ENCODE results near the gene KCNB1.

KCNB1 gene

GRCh38 chr20:49511788-49512525, 29.5 kb upstream of the KCNB1 start:
- TF ChIP-seq, protein P1, sequence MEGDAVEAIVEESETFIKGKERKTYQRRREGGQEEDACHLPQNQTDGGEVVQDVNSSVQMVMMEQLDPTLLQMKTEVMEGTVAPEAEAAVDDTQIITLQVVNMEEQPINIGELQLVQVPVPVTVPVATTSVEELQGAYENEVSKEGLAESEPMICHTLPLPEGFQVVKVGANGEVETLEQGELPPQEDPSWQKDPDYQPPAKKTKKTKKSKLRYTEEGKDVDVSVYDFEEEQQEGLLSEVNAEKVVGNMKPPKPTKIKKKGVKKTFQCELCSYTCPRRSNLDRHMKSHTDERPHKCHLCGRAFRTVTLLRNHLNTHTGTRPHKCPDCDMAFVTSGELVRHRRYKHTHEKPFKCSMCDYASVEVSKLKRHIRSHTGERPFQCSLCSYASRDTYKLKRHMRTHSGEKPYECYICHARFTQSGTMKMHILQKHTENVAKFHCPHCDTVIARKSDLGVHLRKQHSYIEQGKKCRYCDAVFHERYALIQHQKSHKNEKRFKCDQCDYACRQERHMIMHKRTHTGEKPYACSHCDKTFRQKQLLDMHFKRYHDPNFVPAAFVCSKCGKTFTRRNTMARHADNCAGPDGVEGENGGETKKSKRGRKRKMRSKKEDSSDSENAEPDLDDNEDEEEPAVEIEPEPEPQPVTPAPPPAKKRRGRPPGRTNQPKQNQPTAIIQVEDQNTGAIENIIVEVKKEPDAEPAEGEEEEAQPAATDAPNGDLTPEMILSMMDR (conservative IDR thresholded peaks at IDR 0.05), result no peak
- no peak overlapping the region for H3K27ac ChIP-seq

GRCh38 chr20:49510562-49511122, 28.2 kb upstream of the KCNB1 start:
- TF ChIP-seq, protein P1 (conservative IDR thresholded peaks at IDR 0.05), result no peak
- H3K27ac ChIP-seq, result no peak overlapping the region

- TF ChIP-seq, protein P1 (conservative IDR thresholded peaks at IDR 0.05), result peak; percentile 84
- no peak overlapping the region for H3K27ac ChIP-seq
Observed at GRCh38 chr20:49508435-49509199, 26.1 kb upstream of the KCNB1 start.

DNA sequence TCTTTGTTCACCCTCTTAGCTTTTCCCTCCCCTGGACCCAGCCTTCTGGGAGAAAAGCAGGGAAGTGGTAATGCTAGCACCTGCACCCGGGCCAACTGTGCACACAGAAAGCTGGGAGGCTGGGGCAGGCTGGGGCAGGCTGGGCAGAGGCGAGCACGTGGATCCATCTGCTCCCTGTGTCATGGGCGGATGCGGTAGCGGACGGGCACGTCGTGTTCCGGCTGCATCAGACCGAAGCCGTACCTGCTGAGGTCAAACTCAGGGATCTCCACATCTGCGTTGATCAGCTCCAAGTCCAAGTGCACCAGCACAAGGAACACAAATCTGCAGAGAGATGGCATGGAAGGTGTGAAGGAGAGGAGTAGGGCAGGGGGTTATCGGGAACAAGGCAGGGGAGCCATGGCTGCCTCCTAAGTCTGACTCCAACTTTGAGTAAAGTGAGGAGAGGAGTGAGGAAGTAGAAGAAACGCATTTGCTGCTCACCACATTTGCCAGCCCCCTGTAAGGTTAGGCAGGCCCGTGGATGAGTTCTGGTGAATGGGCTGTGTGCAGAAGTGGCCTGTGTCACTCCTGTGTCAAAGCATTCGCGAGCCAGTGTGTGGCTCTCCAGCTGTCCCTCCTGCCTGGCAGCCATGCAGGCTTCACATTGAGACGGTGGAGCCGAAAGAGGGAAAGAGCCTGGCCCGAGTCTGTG, 25.4 kb upstream of the KCNB1 start:
- TF ChIP-seq, protein P1 (conservative IDR thresholded peaks at IDR 0.05), result no peak
- H3K27ac ChIP-seq, result no peak overlapping the region

GRCh38 chr20:49505518-49505917, 23.1 kb upstream of the KCNB1 start:
- no peak overlapping the region for H3K27ac ChIP-seq
- TF ChIP-seq, protein P1 (conservative IDR thresholded peaks at IDR 0.05), result no peak

DNA sequence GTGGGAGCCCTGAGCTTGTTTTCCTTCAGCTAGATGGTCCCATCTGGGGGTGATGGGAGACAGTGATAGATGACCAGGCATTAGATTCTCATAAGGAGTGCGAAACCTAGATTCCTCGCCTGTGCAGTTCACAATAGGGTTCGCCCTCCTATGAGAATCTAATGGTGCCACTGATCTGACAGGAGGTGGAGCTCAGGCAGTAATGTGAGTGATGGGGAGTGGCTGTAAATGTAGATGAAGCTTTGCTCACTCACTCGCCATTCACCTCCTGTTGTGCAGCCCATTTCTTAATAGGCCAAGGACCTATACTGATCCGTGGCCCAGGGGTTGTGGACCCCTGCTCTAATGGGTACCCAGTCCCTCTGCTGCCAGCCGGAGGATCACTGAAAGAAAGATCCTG, 20.7 kb upstream of the KCNB1 start:
- no peak overlapping the region for H3K27ac ChIP-seq
- TF ChIP-seq, protein P1 (conservative IDR thresholded peaks at IDR 0.05), result no peak

- no peak overlapping the region for H3K27ac ChIP-seq
- TF ChIP-seq, protein P1 (conservative IDR thresholded peaks at IDR 0.05), result no peak
Observed at GRCh38 chr20:49501917-49502316, 19.4 kb upstream of the KCNB1 start.
